ENCODE results near the gene GRID1.
"Not testable (repeated sequence)": the region's sequence is repeated elsewhere in the genome, so short reads cannot be mapped to it uniquely, and the experiment has no call there.

The GRID1 gene

DNA sequence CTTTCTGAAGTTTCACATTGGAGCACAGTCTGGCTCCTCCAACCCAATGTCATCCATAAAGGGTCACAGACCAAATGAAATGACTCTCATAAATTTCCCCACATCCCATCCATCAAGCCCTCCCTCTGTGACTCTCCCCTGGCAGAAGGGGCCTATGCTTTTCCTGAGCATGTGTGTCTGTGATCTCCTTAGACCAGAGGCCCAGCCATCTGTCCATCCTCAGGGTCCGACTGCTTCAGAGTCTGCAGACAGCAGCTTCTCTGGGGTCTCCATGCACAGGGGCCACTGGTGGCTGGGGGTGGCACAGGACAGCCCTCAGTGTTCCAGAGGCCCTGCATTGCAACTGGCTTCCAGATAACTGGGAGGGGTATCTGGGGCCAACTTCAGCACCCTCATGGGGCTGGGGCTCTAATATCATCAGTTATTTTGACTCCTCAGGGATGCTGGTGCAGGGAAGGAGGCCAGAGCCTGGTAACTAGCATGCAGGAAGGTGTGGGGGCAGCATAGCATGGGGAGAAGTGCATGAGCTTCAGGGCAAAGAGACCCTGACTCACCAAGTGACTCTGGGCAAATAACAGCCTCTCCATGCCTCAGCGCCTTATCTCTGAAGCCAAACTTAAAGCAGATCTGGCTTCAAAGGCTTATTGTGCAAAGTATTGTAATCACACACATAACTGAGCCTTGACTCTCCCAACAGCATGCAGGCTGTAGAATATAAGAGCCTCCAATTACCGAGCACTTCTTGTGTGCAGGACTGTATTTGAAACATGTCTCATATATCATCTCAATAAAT, 266.9 kb downstream of the GRID1 start:
- no peak overlapping the region for H3K27ac ChIP-seq
- TF ChIP-seq ZFX (IDR thresholded peaks at IDR 0.05; ENCODE audit: borderline replicate concordance), result no peak
- TF ChIP-seq, protein P1, sequence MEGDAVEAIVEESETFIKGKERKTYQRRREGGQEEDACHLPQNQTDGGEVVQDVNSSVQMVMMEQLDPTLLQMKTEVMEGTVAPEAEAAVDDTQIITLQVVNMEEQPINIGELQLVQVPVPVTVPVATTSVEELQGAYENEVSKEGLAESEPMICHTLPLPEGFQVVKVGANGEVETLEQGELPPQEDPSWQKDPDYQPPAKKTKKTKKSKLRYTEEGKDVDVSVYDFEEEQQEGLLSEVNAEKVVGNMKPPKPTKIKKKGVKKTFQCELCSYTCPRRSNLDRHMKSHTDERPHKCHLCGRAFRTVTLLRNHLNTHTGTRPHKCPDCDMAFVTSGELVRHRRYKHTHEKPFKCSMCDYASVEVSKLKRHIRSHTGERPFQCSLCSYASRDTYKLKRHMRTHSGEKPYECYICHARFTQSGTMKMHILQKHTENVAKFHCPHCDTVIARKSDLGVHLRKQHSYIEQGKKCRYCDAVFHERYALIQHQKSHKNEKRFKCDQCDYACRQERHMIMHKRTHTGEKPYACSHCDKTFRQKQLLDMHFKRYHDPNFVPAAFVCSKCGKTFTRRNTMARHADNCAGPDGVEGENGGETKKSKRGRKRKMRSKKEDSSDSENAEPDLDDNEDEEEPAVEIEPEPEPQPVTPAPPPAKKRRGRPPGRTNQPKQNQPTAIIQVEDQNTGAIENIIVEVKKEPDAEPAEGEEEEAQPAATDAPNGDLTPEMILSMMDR (IDR thresholded peaks at IDR 0.05), result no peak

DNA sequence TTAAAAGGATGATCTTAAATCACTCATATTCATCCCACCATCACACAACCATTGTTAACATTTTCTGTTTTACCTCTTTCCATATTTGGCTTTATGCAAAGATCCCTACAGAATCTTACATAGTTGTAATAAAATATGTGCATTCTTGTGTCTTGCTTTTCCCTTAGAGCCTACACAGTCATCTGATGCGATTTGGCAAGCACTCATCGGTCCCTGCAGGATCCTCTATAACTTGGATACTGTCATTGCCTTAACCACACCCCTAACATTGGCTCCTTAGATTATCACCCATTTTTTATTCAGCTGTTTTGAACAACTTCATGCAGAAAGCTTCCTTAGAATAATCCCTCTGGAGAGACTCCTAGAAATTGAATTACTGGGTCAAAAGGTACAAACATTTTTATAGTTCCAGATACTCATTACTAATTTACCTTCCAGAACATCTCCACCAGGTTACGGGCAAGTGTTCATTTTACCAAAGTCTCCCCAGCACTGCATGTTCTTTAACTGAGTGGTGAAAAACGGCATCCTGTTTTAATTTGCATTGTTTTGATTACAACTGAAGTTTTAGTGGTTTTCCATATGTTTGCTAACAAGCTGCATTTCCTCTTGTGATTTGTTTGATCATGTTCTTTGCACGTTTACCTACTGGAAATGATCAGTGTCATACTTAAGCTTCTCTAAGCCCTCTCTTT, 268.3 kb downstream of the GRID1 start:
- no peak overlapping the region for H3K27ac ChIP-seq
- no peak for TF ChIP-seq ZFX (IDR thresholded peaks at IDR 0.05; ENCODE audit: borderline replicate concordance)
- TF ChIP-seq, protein P1 (IDR thresholded peaks at IDR 0.05), result no peak

DNA sequence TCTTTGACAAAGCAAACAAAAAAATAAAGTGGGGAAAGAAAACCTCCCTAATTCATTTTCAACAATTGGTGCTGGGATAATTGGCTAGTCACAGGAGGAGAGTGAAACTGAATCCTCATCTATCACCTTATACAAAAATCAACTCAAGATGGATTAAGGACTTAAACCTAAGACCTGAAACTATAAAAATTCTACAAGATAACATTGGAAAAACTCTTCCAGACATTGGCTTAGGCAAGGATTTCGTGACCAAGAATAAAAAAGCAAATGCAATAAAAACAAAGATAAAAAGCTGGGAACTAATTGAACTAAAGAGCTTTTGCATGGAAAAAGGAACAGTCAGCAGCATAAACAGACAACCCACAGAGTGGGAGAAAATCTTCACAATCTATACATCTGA, 271.5 kb downstream of the GRID1 start:
- H3K27ac ChIP-seq, result not testable (repeated sequence)

DNA sequence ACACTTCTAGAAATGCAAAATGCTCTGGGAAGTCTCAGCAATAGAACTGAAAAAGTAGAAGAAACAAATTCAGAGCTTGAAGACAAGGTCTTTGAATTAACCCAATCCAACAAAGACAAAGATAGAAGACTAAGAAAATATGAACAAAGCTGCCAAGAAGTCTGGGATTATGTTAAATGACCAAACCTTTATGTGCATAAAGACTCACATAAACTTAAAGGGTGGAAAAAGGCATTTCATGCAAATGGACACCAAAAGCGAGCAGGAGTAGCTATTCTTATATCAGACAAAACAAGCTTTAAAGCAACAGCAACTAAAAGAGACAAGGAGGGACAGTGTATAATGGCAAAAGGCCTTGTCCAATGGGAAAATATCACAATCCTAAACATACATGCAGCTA, 274.3 kb downstream of the GRID1 start:
- H3K27ac ChIP-seq, result not testable (repeated sequence)

DNA sequence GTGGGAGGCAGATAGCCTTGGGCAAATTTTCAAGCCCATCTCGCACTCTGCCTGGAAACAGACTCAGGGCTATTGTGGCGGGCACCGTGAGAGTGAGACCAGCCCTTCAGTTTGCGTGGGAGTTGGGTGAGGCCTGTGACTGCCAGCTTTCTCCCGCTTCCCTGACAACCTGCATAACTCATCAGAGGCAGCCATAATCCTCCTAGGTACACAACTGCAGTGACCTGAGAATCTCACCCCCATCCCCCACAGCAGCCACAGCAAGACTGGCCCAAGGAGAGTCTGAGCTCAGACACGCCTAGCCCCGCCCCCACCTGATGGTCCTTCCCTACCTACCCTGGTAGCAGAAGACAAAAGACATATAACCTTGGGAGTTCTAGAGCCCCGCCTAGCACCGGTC, 275.4 kb downstream of the GRID1 start:
- no peak overlapping the region for H3K27ac ChIP-seq
- TF ChIP-seq ZFX (IDR thresholded peaks at IDR 0.05; ENCODE audit: borderline replicate concordance), result no peak
- TF ChIP-seq, protein P1 (IDR thresholded peaks at IDR 0.05), result no peak

DNA sequence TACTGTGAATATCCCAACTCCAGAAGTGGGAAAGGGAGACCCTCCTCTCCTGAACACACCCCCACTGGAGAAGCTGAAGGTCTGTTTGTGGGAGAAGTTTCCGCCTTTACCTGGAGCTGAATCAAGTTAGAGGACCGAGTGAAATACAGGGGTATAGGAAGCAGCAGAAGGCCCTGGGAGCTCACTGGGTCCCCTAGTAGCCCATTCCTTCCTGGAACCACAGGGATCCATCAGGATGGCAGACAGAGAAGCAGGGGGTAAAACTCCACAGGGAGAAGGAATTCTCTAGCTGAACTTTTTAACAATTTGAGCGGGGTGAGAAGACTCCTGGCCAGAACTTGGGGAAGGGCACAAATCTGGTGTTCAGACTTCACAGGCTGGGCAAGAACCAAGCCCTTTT, 275.8 kb downstream of the GRID1 start:
- no peak overlapping the region for H3K27ac ChIP-seq
- TF ChIP-seq, protein P1 (IDR thresholded peaks at IDR 0.05), result no peak
- no peak for TF ChIP-seq ZFX (IDR thresholded peaks at IDR 0.05; ENCODE audit: borderline replicate concordance)

DNA sequence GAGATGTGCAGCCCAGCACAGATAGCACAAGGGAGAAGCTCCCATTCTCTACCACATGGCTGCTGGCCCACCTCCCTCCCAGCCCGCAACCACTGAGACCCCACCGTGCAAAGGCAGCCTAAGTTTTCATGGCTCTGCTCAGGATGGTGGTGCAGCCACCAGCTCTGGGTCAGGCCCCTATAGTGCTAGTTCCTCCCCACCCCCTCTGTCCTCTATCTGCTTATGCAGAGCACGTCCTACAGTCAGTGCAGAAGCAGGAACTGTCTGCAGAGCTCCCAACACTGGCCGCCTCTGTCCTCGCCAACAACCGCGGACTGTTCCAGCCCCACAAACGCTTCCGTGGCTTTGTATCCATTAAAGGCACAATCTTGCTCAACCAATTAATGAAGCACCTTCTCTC, 278.9 kb downstream of the GRID1 start:
- TF ChIP-seq ZFX (IDR thresholded peaks at IDR 0.05; ENCODE audit: borderline replicate concordance), result no peak
- TF ChIP-seq, protein P1 (IDR thresholded peaks at IDR 0.05), result no peak
- no peak overlapping the region for H3K27ac ChIP-seq

DNA sequence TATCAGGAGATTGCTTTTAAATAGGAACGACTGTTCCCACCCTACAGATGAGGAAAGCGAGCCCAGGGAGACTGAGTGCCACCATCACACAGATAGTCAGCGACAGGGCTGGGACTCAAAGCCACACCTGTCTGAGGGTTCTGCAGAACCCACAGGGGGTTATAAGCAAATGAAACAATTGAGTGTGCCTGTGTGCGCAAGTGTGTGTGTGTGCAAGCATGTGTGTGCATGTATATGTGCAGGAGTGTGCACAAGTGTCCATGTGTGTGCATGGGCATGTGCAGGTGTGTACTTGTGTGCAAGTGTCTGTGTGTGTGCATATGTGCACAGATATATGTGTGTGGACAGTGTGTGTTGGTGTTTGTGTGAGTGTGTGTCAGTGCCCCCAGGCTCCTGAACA, 280.2 kb downstream of the GRID1 start:
- H3K27ac ChIP-seq, result no peak overlapping the region

More for the DNA sequence above, 280.2 kb downstream of the GRID1 start:
- no peak for TF ChIP-seq ZFX (IDR thresholded peaks at IDR 0.05; ENCODE audit: borderline replicate concordance)
- TF ChIP-seq, protein P1 (IDR thresholded peaks at IDR 0.05), result no peak

Measured in 22Rv1 (cell line).